ENCODE data around the gene VCL.

The VCL gene

GRCh38 chr10:74025380-74025978 is 27.6 kb downstream of the VCL start:
- TF ChIP-seq YY1 (IDR thresholded peaks at IDR 0.05; ENCODE audit: low read depth) = no peak
- TF ChIP-seq NFIC (IDR thresholded peaks at IDR 0.05) = no peak
- TF ChIP-seq, protein P1, sequence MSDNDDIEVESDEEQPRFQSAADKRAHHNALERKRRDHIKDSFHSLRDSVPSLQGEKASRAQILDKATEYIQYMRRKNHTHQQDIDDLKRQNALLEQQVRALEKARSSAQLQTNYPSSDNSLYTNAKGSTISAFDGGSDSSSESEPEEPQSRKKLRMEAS (IDR thresholded peaks at IDR 0.05) = no peak
- no peak for TF ChIP-seq EGR1 (IDR thresholded peaks at IDR 0.05)
- TF ChIP-seq FOXM1 (IDR thresholded peaks at IDR 0.05; ENCODE audit: borderline replicate concordance, low read depth) = no peak

DNA sequence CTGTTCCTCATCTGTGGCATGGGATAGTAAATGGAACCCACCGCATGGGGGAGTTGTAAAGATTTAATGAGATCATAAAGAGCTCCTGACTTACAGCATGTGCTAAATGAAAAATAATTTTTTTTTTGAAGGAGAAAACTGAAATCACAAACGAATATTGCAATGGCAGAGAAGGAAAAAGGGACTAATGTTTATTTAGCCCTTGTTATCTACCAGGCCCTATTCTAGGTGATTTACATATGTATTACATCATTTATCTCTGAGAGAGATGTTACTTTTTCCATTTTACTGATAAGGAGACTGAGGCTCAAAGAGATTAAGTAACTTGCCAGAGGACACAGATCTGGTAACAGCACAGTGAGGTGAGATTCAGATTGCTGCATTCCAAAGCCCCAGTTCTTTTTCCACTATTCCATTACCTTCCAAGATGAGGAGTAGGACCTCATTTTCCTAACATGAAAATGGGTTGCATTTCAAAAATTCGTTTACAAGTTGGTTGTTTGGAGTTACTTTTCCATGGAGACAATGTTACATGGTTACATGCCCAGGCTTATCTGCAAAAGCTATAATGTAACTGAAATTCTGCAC is 28.6 kb downstream of the VCL start:
- TF ChIP-seq NFIC (IDR thresholded peaks at IDR 0.05) = no peak
- TF ChIP-seq, protein P1 (IDR thresholded peaks at IDR 0.05) = no peak
- no peak for TF ChIP-seq CEBPB (IDR thresholded peaks at IDR 0.05)
- no peak for TF ChIP-seq CREB1 (IDR thresholded peaks at IDR 0.05; ENCODE audit: low read depth)
- TF ChIP-seq EP300 (IDR thresholded peaks at IDR 0.05; ENCODE audit: borderline replicate concordance) = no peak
- TF ChIP-seq TCF12 (IDR thresholded peaks at IDR 0.05; ENCODE audit: low read depth) = no peak

DNA sequence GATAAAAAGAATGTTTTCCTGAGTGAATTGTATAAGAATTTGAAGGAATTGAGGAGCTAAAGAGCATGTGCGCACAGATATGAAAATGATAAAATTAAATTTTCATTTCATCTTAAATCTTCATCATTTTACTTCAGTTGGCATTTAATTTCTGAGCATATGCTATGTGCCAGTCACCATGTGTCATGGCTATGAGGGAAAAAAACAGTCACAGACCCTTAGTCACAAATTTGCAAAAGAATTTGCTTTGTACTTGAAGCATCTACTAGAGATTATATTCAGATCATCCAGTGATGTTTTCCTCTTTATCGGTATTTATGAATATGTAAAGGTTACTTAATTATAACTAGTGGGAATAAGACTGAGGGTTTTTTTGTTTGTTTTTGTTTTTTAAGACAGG is 29.8 kb downstream of the VCL start:
- no peak for TF ChIP-seq TCF12 (IDR thresholded peaks at IDR 0.05; ENCODE audit: low read depth)
- TF ChIP-seq CREB1 (IDR thresholded peaks at IDR 0.05; ENCODE audit: low read depth) = no peak
- no peak for TF ChIP-seq TEAD4 (IDR thresholded peaks at IDR 0.05)
- TF ChIP-seq TAF1 (IDR thresholded peaks at IDR 0.05; ENCODE audit: low read depth) = no peak
- no peak for TF ChIP-seq REST (IDR thresholded peaks at IDR 0.05; ENCODE audit: low read depth)

GRCh38 chr10:74029943-74030342 is 32.0 kb downstream of the VCL start:
- TF ChIP-seq FOXM1 (IDR thresholded peaks at IDR 0.05; ENCODE audit: borderline replicate concordance, low read depth) (no peak), TAF1 (IDR thresholded peaks at IDR 0.05; ENCODE audit: low read depth) (no peak), TCF12 (IDR thresholded peaks at IDR 0.05; ENCODE audit: low read depth) (no peak), ZBTB7A (IDR thresholded peaks at IDR 0.05; ENCODE audit: low read depth) (no peak), NFIC (IDR thresholded peaks at IDR 0.05) (no peak), EP300 (IDR thresholded peaks at IDR 0.05; ENCODE audit: borderline replicate concordance) (no peak), USF1 (IDR thresholded peaks at IDR 0.05) (no peak), EGR1 (IDR thresholded peaks at IDR 0.05) (no peak), YY1 (IDR thresholded peaks at IDR 0.05; ENCODE audit: low read depth) (no peak)

GRCh38 chr10:74032208-74032607 is 34.3 kb downstream of the VCL start:
- peak; percentile 57 for TF ChIP-seq NFIC (IDR thresholded peaks at IDR 0.05)

DNA sequence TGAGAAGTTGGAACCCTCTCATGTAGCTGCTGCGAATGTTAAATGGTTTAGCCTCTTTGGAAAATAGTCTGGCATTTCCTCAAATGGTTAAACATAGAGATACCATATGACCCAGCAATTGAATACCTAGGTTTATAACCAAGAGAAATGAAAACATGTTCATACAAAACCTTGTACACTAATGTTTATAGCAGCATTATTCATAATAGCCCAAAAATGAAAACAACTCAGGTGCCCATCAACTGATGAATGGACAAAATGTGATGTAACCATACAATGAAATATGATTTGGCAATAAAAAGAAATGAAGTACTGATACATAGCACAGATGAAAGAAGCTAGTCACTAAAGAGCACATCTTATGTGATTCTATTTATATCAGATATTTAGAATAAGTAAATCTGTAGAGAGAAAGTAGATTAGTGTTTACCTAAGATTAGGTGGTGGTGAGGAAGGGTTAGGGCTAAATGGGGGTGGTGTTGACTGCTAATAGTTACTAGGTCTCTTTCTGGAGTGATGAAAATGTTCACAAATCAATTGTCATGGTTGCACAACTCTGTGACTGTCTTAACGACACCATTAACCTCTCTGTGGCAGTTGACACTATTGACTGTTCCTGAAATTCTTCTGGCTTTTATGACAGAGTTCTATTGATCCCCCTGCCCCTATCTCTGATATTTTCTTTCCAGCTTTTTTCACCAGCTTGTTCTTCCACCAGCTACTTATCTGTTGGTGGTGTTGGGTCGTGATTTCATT is 35.2 kb downstream of the VCL start:
- TF ChIP-seq USF1 (IDR thresholded peaks at IDR 0.05) (no peak), NFIC (IDR thresholded peaks at IDR 0.05) (no peak), CREB1 (IDR thresholded peaks at IDR 0.05; ENCODE audit: low read depth) (no peak), CEBPB (IDR thresholded peaks at IDR 0.05) (no peak; the same call in 1 of the 2 replicates), YY1 (IDR thresholded peaks at IDR 0.05; ENCODE audit: low read depth) (no peak), RAD21 (IDR thresholded peaks at IDR 0.05; ENCODE audit: low read depth) (no peak), ZBTB7A (IDR thresholded peaks at IDR 0.05; ENCODE audit: low read depth) (no peak), FOXM1 (IDR thresholded peaks at IDR 0.05; ENCODE audit: borderline replicate concordance, low read depth) (no peak), REST (IDR thresholded peaks at IDR 0.05; ENCODE audit: low read depth) (no peak), TAF1 (IDR thresholded peaks at IDR 0.05; ENCODE audit: low read depth) (no peak), TEAD4 (IDR thresholded peaks at IDR 0.05) (no peak), EP300 (IDR thresholded peaks at IDR 0.05; ENCODE audit: borderline replicate concordance) (no peak), TCF12 (IDR thresholded peaks at IDR 0.05; ENCODE audit: low read depth) (no peak), EGR1 (IDR thresholded peaks at IDR 0.05) (no peak)
- TF ChIP-seq, protein P1 (IDR thresholded peaks at IDR 0.05) = no peak
